ENCODE results near the gene CETN1.

GRCh38 chr18:621291-622043, 41.3 kb downstream of the CETN1 start:
- no peak for TF ChIP-seq REST (IDR thresholded peaks at IDR 0.05; ENCODE audit: low read depth)
- TF ChIP-seq TEAD4 (IDR thresholded peaks at IDR 0.05): no peak

All from Ishikawa (cell line).